ENCODE measurements around the gene ATP6V0C.

DNA sequence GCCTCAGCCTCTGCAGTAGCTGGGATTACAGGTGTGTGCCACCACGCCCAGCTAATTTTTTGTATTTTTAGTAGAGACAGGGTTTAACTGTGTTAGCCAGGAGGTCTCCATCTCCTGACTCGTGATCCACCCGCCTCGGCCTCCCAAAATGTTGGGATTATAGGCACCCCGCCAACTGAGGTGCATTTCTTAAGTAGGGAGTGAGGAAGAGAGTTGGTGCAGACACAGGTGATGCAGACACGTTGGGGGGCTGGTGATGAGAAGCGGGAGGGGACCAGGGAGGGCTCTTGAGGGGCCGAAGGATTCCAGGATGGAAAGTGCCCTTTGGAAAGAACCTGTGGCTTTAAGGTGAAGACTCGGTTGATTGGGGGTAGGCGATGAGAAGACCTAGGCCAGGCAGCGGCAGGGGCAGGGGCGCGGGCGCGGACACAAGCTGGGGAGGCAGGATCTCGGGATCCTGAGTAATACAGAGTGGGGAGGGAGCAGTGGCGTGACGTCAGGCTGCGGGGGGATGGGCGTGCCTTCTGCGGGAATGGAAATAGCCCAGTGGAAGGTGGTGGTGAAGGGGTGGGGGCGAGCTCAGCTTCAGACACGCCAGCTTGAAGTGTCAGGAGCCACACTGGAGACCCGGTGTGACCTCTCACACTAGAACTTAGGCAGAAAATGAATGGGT lies 2.5 kb upstream of the ATP6V0C start:
- no peak for TF ChIP-seq POLR2A (IDR thresholded peaks at IDR 0.05)
- TF ChIP-seq, protein P1, sequence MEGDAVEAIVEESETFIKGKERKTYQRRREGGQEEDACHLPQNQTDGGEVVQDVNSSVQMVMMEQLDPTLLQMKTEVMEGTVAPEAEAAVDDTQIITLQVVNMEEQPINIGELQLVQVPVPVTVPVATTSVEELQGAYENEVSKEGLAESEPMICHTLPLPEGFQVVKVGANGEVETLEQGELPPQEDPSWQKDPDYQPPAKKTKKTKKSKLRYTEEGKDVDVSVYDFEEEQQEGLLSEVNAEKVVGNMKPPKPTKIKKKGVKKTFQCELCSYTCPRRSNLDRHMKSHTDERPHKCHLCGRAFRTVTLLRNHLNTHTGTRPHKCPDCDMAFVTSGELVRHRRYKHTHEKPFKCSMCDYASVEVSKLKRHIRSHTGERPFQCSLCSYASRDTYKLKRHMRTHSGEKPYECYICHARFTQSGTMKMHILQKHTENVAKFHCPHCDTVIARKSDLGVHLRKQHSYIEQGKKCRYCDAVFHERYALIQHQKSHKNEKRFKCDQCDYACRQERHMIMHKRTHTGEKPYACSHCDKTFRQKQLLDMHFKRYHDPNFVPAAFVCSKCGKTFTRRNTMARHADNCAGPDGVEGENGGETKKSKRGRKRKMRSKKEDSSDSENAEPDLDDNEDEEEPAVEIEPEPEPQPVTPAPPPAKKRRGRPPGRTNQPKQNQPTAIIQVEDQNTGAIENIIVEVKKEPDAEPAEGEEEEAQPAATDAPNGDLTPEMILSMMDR (IDR thresholded peaks at IDR 0.05) = no peak

All from prostate gland (tissue), 2 donors.